DOHH2 (cell line): ENCODE data around the gene RPTOR.

Source experiments
- H3F3A ChIP-seq: fragments of 200-600 bp; sonication (generic), shearing (Covaris generic); 2 replicates; pipeline ENCODE4 v1.6.0; 2016; ENCODE audit warnings: antibody characterized with exemption, mild to moderate bottlenecking; ENCODE audit not compliant: control insufficient read depth, insufficient read depth
- H3K27ac ChIP-seq: fragments of 200-600 bp; sonication (generic); 2 replicates; pipeline ENCODE4 v1.5.1; 2014; ENCODE audit warnings: low read depth, mild to moderate bottlenecking, low read length, moderate library complexity
- H3K27me3 ChIP-seq: fragments of 200-600 bp; sonication (generic); 2 replicates; pipeline ENCODE4 v1.6.1; 2014; ENCODE audit warnings: mild to moderate bottlenecking, low read length, mixed read lengths; ENCODE audit not compliant: control insufficient read depth
- H3K36me3 ChIP-seq: fragments of 200-600 bp; sonication (generic); 2 replicates; pipeline ENCODE4 v1.6.1; 2014; ENCODE audit warnings: mild to moderate bottlenecking, low read length, moderate library complexity, mixed read lengths; ENCODE audit not compliant: control insufficient read depth
- H3K4me1 ChIP-seq: fragments of 200-600 bp; sonication (generic); 2 replicates; pipeline ENCODE4 v1.6.1; 2014; ENCODE audit warnings: mild to moderate bottlenecking, low read length, mixed read lengths; ENCODE audit not compliant: control insufficient read depth
- H3K4me2 ChIP-seq: fragments of 200-600 bp; sonication (generic); 2 replicates; pipeline ENCODE4 v1.6.0; 2014; ENCODE audit warnings: mild to moderate bottlenecking, low read length, moderate library complexity
- H3K4me3 ChIP-seq: fragments of 200-600 bp; sonication (generic); 2 replicates; pipeline ENCODE4 v1.5.1; 2014; ENCODE audit warnings: mild to moderate bottlenecking, low read length, mixed read lengths
- H3K79me2 ChIP-seq: fragments of 200-600 bp; sonication (generic); 2 replicates; pipeline ENCODE4 v1.6.1; 2014; ENCODE audit warnings: mild to moderate bottlenecking, low read length, mixed read lengths; ENCODE audit not compliant: control insufficient read depth
- H3K9me2 ChIP-seq: fragments of 200-600 bp; sonication (generic); replicated peaks from 2 replicates; pipeline ENCODE4 v1.6.1; 2014; ENCODE audit warnings: mild to moderate bottlenecking, low read length, mixed read lengths; ENCODE audit not compliant: control insufficient read depth
- H3K9me3 ChIP-seq: fragments of 200-600 bp; sonication (generic); 2 replicates; pipeline ENCODE4 v1.6.1; 2014; ENCODE audit warnings: antibody characterized with exemption, low read length, mixed read lengths; ENCODE audit not compliant: control insufficient read depth, insufficient read depth
- H4K20me1 ChIP-seq: fragments of 200-600 bp; sonication (generic); 2 replicates; pipeline ENCODE4 v1.6.0; 2014; ENCODE audit warnings: low read depth, mild to moderate bottlenecking, antibody characterized with exemption, low read length, moderate library complexity; ENCODE audit not compliant: control insufficient read depth, insufficient read depth
- EZH2phosphoT487 ChIP-seq: fragments of 200-600 bp; sonication (generic); IDR thresholded peaks from 2 replicates; pipeline ENCODE4 v1.6.1; 2017; ENCODE audit warnings: borderline replicate concordance, mild to moderate bottlenecking, antibody characterized with exemption, low read length, moderate library complexity, mixed read lengths
- TF ChIP-seq, protein P1 (sequence below): fragments of 200-600 bp; sonication (generic); IDR thresholded peaks from one replicate; pipeline ENCODE4 v1.5.1; 2014; ENCODE audit warnings: antibody characterized with exemption, mild to moderate bottlenecking, low read depth, low read length; ENCODE audit not compliant: poor library complexity, severe bottlenecking

RPTOR gene

GRCh38 chr17:80879723-80880647 is 335.3 kb downstream of the RPTOR start:
- peaks cover 10% of the 10 kb centered on the region; the same call in 1 of the 2 replicates for H3K36me3 ChIP-seq
- H3K27me3 ChIP-seq, result no peaks in the 10 kb centered on the region
- no peaks in the 10 kb centered on the region; the same call in 1 of the 2 replicates for H3K79me2 ChIP-seq
- no peaks in the 10 kb centered on the region for H4K20me1 ChIP-seq
- no peak for TF ChIP-seq EZH2phosphoT487
- TF ChIP-seq, protein P1, sequence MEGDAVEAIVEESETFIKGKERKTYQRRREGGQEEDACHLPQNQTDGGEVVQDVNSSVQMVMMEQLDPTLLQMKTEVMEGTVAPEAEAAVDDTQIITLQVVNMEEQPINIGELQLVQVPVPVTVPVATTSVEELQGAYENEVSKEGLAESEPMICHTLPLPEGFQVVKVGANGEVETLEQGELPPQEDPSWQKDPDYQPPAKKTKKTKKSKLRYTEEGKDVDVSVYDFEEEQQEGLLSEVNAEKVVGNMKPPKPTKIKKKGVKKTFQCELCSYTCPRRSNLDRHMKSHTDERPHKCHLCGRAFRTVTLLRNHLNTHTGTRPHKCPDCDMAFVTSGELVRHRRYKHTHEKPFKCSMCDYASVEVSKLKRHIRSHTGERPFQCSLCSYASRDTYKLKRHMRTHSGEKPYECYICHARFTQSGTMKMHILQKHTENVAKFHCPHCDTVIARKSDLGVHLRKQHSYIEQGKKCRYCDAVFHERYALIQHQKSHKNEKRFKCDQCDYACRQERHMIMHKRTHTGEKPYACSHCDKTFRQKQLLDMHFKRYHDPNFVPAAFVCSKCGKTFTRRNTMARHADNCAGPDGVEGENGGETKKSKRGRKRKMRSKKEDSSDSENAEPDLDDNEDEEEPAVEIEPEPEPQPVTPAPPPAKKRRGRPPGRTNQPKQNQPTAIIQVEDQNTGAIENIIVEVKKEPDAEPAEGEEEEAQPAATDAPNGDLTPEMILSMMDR, result no peak
- no peaks in the 10 kb centered on the region for H3F3A ChIP-seq
- no peak overlapping the region for H3K27ac ChIP-seq
- no peaks in the 10 kb centered on the region for H3K9me3 ChIP-seq
- no peak overlapping the region for H3K4me2 ChIP-seq
- peaks cover 16% of the 10 kb centered on the region for H3K4me1 ChIP-seq
- no peaks in the 10 kb centered on the region for H3K9me2 ChIP-seq
- H3K4me3 ChIP-seq, result no peak overlapping the region

DNA sequence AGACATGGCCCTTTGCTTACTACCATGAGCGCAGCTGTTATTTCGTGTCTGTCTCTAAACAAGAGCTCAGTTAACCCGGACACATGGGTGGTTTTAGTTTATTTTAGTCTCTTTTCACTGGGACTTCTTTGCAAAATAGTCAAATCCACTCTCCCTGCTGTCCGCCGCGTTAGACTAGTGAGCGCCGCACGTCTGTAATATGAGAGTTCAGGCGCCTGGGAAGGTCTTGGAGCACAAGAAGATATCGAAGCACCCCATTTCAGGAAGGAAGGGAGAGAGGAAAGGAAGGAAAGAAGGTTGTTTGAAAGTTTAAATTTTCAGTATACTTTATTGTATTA is 336.0 kb downstream of the RPTOR start:
- TF ChIP-seq, protein P1, result no peak
- no peak for TF ChIP-seq EZH2phosphoT487
- no peak overlapping the region for H3K27ac ChIP-seq
- no peak overlapping the region for H3K4me3 ChIP-seq
- H3K27me3 ChIP-seq, result no peaks in the 10 kb centered on the region
- no peaks in the 10 kb centered on the region; the same call in 1 of the 2 replicates for H3K79me2 ChIP-seq
- peaks cover 13% of the 10 kb centered on the region; the same call in 1 of the 2 replicates for H3K36me3 ChIP-seq
- no peak overlapping the region for H3K4me2 ChIP-seq
- H3F3A ChIP-seq, result no peaks in the 10 kb centered on the region
- peaks cover 16% of the 10 kb centered on the region for H3K4me1 ChIP-seq
- H3K9me2 ChIP-seq, result no peaks in the 10 kb centered on the region
- no peaks in the 10 kb centered on the region for H4K20me1 ChIP-seq
- H3K9me3 ChIP-seq, result no peaks in the 10 kb centered on the region

GRCh38 chr17:80881306-80881705 is 336.7 kb downstream of the RPTOR start:
- Histone ChIP-seq H3K9me3 (no peaks in the 10 kb centered on the region), H3K4me1 (peaks cover 16% of the 10 kb centered on the region), H3K27ac (no peak overlapping the region), H3K4me2 (no peak overlapping the region), H3K4me3 (no peak overlapping the region), H4K20me1 (no peaks in the 10 kb centered on the region), H3K79me2 (no peaks in the 10 kb centered on the region; the same call in 1 of the 2 replicates), H3F3A (no peaks in the 10 kb centered on the region), H3K36me3 (peaks cover 13% of the 10 kb centered on the region; the same call in 1 of the 2 replicates), H3K27me3 (no peaks in the 10 kb centered on the region), H3K9me2 (no peaks in the 10 kb centered on the region)
- TF ChIP-seq, protein P1, result no peak
- no peak for TF ChIP-seq EZH2phosphoT487
